Uterus (tissue), 4 donors: Measurements from ENCODE around the gene CAB39L. TPM values are rescaled to one million over a fixed set of nuclear protein-coding genes. Genes with fewer than 3 reads are reported as not detected.
A peak's percentile ranks its signal among the peaks of the same experiment; 100 is the strongest.

Source experiments
- DNase-seq, 2 donors: peaks; one replicate each; pipeline ENCODE4 v3.0.0-alpha.2; 2019 to 2020
- H3K27ac ChIP-seq, 2 donors: fragments of 200-600 bp; sonication (generic); 1 replicate in 1 of 2; 2 replicates in 1 of 2; pipeline ENCODE4 v1.5.1; 2016 to 2018
- H3K27me3 ChIP-seq, 2 donors: fragments of 200-600 bp; sonication (generic); one replicate each; pipeline ENCODE4 v1.5.1; 2018 to 2019; ENCODE audit warnings: control low read depth in 1 of 2
- H3K36me3 ChIP-seq, 2 donors: fragments of 200-600 bp; sonication (generic); one replicate each; pipeline ENCODE4 v1.5.1; 2019; ENCODE audit warnings: control low read depth in 1 of 2
- H3K4me1 ChIP-seq, 2 donors: fragments of 200-600 bp; sonication (generic); one replicate each; pipeline ENCODE4 v1.5.1; 2018 to 2019; ENCODE audit warnings: control low read depth in 1 of 2
- H3K4me3 ChIP-seq, 2 donors: fragments of 200-600 bp; sonication (generic); 1 replicate in 1 of 2; 2 replicates in 1 of 2; pipeline ENCODE4 v1.5.1; 2018 to 2019; ENCODE audit warnings: mild to moderate bottlenecking in 1 of 2
- H3K9me3 ChIP-seq, 2 donors: fragments of 200-600 bp; sonication (generic); one replicate each; pipeline ENCODE4 v1.5.1; 2019; ENCODE audit warnings: control low read depth in 1 of 2
- CTCF ChIP-seq, 4 experiments: fragments of 200-600 bp in 2 of 4; fragments of 450-650 bp in 2 of 4; sonication (generic) in 2 of 4; IDR thresholded peaks; one replicate each; pipeline ENCODE4 v1.5.1; 2016 to 2019; ENCODE audit warnings: antibody characterized with exemption in 4 of 4, mild to moderate bottlenecking in 2 of 4, moderate library complexity in 1 of 4
- POLR2A ChIP-seq, 2 donors: fragments of 450-650 bp; IDR thresholded peaks; one replicate each; pipeline ENCODE4 v1.6.1; 2016; ENCODE audit warnings: antibody characterized with exemption in 2 of 2, mild to moderate bottlenecking in 1 of 2, moderate library complexity in 1 of 2
- intact Hi-C: fragments of 100-400 bp; cut with DNase I; formaldehyde crosslinking; loops from one replicate; pipeline ENCODE4 v1.15.1; 2023; ENCODE audit warnings: low total_unique reads
- total RNA-seq, 4 donors: library from RNA; depleted of rRNA in 3 of 4; stranded (reverse); fragments of >200 nt in 3 of 4; gene quantifications; one replicate each; pipeline versions ENCODE4 v1.1.0 to v1.2.4, GENCODE V29; 2014 to 2023
- donor health status: DM: yes; HTN: yes; CAD: no.

CAB39L gene
- total RNA-seq, 4 donors from 2014 or later: 12.0 to 24.7 (median 18.5) TPM

GRCh38 chr13:49368688-49369087 lies 75.2 kb downstream of the CAB39L start:
- Histone ChIP-seq H3K4me3 (no peak overlapping the region), H3K9me3 (peaks cover 0 to 4% of the 10 kb centered on the region in 2 donors), H3K36me3 (no peaks in the 10 kb centered on the region), H3K4me1 (no peaks in the 10 kb centered on the region), H3K27ac (no peak overlapping the region), H3K27me3 (no peaks in the 10 kb centered on the region)
- intact Hi-C loops: no loop called here
- TF ChIP-seq CTCF (IDR thresholded peaks at IDR 0.05) (no peak), POLR2A (IDR thresholded peaks at IDR 0.05) (no peak)
- DNase-seq: no peak

DNA sequence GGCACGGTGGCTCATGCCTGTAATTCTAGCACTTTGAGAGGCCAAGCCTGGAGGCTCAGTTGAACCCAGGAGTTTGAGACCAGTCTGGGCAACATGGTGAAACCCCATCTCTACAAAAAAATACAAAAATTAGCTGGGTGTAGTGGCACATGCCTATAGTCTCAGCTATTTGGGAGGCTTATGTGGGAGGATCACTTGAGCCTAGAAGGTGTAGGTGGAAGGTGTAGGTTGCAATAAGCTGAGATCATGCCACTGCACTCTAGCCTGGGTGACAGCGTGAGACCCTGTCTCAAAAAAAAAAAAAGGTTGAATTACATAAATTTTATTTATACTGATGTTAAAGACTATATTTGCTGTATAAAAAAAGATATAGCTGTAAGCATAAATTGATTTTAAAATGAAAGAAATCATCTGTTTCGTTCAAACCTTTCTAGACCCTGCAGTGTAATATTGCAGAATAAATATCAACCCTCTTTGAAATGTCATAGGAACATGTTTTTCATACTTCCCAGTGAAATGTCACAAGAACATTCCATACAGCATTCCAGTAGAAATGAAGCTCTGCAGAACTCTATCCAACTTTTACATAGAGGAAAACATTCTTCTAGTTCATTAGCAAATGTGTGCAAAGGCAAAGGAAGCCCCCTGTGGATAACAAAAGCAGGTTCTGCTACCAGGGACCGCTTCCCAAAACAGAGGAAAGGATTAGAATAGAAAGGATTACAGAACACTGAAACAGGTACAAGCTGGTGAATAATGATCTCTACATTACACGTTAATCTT lies 76.0 kb downstream of the CAB39L start:
- Histone ChIP-seq H3K4me1 (no peaks in the 10 kb centered on the region), H3K9me3 (peaks cover 0 to 4% of the 10 kb centered on the region in 2 donors), H3K36me3 (no peaks in the 10 kb centered on the region), H3K27me3 (no peaks in the 10 kb centered on the region), H3K27ac (peak overlapping the region in 1 of 2 donors; percentile 25), H3K4me3 (no peak overlapping the region)
- TF ChIP-seq POLR2A (IDR thresholded peaks at IDR 0.05) (no peak), CTCF (IDR thresholded peaks at IDR 0.05) (no peak)
- no peak for DNase-seq
- intact Hi-C loops: no loop called here

GRCh38 chr13:49366841-49367240 lies 77.0 kb downstream of the CAB39L start:
- no peak for DNase-seq
- Histone ChIP-seq H3K4me1 (no peaks in the 10 kb centered on the region), H3K9me3 (peaks cover 0 to 4% of the 10 kb centered on the region in 2 donors), H3K27me3 (no peaks in the 10 kb centered on the region), H3K36me3 (no peaks in the 10 kb centered on the region), H3K27ac (no peak overlapping the region), H3K4me3 (no peak overlapping the region)
- TF ChIP-seq POLR2A (IDR thresholded peaks at IDR 0.05): no peak
- TF ChIP-seq CTCF (IDR thresholded peaks at IDR 0.05): no peak
- intact Hi-C loops: no loop called here

GRCh38 chr13:49357694-49358093 lies 86.2 kb downstream of the CAB39L start:
- no peaks in the 10 kb centered on the region for H3K4me1 ChIP-seq
- peak overlapping the region in 1 of 2 donors; percentile 44 for H3K27ac ChIP-seq
- H3K36me3 ChIP-seq: no peaks in the 10 kb centered on the region
- H3K9me3 ChIP-seq: no peaks in the 10 kb centered on the region
- H3K4me3 ChIP-seq: no peak overlapping the region
- H3K27me3 ChIP-seq: no peaks in the 10 kb centered on the region
- DNase-seq: no peak
- TF ChIP-seq CTCF (IDR thresholded peaks at IDR 0.05): no peak
- no peak for TF ChIP-seq POLR2A (IDR thresholded peaks at IDR 0.05)
- intact Hi-C loops: no loop called here

GRCh38 chr13:49356223-49356622 lies 87.6 kb downstream of the CAB39L start:
- DNase-seq: no peak
- intact Hi-C loops: no loop called here
- no peaks in the 10 kb centered on the region for H3K9me3 ChIP-seq
- TF ChIP-seq CTCF (IDR thresholded peaks at IDR 0.05) (no peak), POLR2A (IDR thresholded peaks at IDR 0.05) (no peak)
- no peaks in the 10 kb centered on the region for H3K27me3 ChIP-seq
- H3K36me3 ChIP-seq: no peaks in the 10 kb centered on the region
- no peak overlapping the region for H3K4me3 ChIP-seq
- peak overlapping the region; percentile 62 to 81 for H3K27ac ChIP-seq
- no peaks in the 10 kb centered on the region for H3K4me1 ChIP-seq
